HK-2 (cell line): ENCODE data around the gene HACD1.

Source experiments
- DNase-seq: peaks from one replicate; pipeline ENCODE4 v3.0.0-alpha.2; 2018; ENCODE audit not compliant: unreplicated experiment

HACD1 gene, protein sequence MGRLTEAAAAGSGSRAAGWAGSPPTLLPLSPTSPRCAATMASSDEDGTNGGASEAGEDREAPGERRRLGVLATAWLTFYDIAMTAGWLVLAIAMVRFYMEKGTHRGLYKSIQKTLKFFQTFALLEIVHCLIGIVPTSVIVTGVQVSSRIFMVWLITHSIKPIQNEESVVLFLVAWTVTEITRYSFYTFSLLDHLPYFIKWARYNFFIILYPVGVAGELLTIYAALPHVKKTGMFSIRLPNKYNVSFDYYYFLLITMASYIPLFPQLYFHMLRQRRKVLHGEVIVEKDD

DNA sequence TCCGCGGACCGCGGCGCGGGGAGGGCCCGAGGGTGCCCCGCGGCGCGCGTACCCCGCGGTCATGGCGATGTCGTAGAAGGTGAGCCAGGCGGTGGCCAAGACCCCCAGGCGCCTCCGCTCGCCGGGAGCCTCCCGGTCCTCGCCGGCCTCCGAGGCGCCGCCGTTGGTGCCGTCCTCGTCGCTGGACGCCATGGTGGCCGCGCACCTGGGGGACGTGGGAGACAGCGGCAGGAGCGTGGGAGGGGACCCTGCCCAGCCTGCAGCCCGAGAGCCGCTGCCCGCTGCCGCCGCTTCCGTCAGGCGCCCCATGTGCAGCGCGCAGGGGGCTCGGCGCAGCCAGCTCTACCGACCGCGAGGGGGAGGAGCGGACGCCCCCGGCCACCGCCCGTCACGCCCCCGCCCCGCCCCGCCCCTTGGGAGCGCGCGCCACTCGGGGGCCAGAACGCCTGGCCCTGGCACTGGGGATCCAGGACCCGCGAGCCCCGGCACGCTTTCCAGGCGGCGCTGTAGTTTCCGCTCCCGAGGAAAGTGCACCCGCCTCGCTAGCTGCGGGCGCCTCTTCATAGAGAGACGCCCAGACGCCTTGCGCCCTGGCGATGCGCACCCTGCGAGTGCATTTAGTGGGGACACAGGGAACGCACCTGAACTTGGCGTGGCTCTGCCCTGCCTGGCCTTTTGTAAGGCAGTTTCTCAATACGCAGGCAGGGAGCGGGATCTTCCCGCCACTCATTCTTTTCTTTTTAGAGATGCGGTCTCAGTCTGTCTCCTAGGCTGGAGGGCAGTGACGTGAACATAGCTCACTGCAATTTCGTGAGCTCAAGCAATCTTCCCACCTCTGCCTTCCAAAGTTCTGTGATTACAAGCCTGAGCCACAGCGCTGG, at the start of gene HACD1:
HACD1 (minus strand) TSS at position 344 of the 881 bp plus-strand sequence; CDS start at position 309, 35 bp downstream.
- peak; percentile 62 for DNase-seq

DNA sequence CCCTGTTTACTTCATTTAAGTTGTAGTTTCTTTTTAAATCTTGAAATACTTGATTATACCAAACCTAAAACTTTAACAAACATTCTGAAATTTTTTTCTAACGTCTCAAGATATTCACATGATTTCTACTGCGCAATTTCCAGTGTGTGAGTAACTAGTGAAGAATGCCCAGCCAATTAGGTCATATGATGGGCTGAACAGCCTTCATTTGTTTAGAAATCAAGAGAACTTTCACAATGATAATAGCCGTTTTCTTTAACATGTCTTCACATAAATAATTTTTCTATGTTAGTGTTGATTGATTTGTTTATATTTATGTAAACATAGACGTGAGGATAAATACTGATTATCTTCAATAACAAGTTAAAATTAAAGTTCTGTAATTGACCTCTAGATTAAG, 48.6 kb upstream of the HACD1 start:
- no peak for DNase-seq

DNA sequence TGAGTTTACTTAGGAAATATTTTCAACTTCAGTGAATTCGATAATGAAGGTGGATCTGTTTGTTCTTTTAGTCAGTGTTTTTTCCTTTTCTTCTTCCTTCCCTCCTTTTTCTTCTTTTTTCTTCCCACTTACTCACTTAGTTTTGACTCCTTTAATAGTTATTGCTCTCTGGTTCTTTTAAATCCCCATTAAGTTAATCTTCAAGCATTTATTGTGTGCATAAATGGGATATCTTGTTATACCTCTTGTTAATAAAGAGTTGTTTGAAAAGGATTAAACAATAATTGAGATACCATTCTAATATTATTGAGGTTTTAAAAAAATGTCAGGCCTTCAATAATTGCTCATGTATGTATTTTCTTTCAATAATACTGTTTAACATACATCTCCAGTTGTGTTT, 46.3 kb upstream of the HACD1 start:
- DNase-seq: no peak

DNA sequence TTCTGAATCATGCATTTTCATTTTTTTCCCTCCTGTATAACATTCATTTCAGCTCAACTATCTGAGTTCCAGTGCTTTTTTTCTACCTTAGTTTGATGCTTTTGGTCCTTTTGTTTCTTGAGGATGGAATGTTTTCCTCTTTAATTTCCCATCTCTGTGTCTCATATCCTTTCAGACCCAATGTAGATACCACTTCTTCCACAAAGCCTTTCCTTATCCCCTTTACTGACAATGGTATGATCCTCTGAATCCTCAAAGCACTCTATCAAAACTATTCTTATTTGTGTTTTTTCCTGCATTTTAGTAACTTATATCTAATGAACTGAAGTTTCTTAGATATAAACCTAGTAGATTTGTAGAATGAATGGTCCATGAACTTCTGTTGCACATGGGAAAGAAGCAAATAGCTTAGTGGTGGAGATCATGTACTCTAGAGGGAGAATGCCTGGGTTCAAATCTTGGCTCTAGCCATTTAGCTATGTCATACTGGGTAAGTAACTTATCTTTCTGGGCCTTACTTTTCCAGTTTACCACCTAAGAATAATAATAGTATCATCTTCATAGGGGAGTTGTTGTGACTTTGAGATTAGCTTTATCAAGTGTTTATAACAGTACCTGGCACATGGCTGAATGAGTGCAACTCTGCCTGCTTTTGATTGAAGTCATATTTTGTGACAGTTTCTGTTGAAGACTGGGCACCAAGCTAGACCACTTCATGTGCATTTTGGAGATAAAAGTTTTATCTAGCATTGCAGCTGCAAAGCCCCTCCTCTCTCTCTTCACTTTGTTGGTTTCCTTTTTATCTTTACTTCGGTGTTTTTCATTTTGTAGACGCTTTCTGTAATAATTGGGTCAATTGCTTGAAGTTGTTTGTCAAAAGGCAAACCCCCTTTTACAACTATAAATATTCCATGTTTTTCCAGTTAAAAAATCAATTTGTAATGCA, 45.3 kb upstream of the HACD1 start:
- no peak for DNase-seq

DNA sequence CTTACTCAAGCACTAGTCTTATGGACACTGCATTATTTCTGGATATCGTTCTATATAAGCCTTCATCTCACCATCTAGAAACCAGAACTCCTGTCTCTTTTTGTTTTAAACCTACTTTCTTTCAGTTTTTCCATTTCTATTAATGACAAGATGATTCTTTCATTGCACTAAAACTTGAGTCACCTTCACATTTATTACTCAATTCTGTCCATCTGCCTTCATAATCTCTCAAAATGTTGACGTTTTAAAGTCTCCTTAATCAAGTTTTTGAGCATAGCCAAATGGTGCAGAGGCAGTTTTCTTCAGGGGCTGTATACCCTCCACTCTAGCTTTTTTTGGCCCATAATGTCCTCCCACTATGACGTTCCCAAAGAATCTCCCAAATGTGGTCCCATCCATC, 44.3 kb upstream of the HACD1 start:
- DNase-seq: no peak

DNA sequence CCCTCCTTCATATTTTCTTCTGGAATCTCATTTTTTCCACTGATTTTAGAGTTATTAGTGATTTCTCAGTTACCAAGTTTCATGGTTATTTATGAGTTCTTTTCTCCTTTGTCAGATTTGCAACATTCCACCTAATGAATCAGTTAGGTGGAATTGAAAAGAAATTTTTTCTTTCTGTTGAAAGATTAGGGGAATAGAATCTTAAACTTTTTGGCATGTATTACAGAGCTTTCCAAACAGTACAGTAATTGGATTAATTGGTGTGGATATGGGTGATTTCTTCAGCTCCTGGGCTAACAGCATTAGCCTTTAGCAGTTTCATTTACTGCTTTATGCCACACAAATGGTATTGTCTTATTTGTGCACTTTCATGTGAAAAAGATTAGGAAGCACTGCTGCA, 43.7 kb upstream of the HACD1 start:
- DNase-seq: no peak

DNA sequence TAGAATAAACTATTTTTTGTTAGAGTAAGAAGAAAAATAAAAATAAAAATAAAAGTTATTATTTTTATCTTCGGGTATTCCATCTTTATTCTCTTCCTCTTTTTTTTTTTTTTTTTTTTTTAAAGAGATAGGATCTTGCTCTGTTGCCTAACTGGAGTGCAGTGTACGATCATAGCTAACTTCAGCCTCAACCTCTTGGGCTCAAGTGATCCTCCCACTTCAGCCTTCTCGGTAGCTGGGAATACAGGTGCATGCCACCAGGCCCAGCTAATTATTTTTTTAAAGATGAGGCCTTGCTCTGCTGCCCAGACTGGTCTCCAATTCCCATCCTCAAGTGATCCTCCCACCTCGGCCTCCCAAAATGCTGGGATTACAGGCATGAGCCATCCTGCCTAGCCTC, 42.2 kb upstream of the HACD1 start:
- no peak for DNase-seq

DNA sequence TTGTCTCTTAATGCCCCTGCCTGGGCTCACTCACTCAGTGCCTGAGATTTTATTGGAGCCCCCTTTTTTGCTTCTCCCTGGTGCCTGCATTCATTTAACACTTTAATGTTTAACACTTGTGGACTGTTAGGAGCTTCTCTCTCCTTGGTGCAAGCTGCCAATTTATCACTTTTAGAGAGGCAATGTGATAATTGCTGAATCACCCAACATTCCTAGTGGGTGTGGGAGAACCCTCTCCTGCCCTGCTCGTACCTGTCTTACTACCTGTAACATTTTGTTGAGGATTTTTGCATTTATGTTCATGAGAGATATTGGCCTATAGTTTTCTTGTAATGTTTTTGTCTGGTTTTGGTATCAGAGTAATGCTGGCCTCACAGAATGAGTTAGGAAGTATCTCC, 39.9 kb upstream of the HACD1 start:
- no peak for DNase-seq

DNA sequence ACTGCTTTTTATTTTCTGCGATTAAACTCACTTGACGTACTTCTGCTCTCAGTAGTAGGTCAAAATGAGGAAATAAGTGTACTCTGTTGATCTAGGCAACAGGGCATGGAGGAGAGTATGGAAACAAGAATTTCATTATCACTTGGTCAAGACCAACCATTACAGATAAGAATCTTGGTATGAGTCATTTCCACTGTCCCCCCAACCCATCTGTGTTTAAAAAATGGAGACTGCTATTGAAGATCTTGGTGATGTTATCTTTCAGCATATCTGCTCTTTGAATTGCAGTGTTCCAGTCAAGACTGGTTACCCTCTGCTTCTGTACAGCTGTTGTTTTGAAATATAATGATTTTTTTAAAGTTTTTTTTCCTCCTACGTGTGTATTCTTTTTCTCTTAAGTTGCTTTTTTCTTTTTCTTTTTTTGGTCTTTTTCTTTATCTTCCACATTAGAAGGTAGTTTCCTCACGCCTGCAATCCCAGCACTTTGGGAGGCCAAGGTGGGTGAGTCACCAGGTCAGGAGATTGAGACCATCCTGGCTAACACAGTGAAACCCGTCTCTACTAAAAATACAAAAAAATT, 38.5 kb upstream of the HACD1 start:
- DNase-seq: no peak

DNA sequence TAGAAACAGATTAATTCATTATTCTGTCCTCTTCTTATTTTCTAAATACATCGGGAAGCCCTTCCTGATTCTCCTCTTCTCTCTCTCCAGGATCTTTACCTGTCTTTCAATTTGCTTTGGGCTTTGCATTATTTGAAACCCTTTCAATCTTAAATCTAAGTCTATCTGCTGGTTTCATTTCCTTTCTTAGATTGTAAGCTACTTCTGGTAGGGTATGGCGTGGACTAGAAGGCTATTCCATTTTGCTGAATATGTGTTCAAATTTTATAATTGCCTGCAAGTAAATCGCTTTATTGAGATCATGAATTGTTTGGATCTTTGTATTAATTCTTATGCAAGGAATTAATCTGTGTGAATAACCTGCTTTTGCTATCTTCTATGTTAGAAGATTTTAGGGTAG, 37.8 kb upstream of the HACD1 start:
- DNase-seq: no peak

DNA sequence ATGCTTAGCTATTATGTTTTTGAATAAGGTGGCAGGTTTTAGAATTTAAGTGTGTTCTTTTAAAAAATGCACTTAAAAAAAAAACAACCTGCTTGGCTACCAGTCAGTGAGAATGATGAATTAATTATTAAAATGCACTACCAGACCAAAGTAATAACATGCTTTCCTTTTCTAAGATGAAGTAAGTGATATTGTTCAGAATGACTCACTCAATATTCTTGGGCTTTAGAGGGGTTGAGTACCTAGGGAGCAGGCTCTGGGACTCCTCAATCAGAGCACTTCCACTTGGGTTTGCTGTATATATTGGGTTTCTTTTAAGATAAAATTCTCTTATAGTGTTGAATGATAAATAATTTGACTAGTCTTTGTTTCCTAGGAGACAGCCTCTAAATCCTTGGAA, 35.4 kb upstream of the HACD1 start:
- DNase-seq: no peak

DNA sequence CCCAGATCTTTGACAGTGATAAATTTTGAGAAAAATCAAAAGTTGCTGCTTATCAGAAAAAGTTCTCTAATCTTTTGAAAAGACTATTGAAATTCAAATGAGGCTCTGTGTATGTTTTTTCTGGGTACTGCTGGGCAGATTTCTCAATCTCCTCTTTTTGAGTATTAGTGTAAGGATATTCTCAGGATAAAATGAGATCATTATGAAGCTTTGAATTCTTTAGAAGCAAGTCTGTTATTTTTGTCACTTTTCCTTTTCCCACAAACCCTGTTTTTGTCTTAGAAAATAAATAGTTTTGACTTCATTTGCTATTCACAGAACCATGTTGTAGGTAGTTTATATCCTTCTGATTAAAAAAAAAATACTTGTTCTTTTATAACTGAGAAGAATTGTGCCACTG, 34.7 kb upstream of the HACD1 start:
- DNase-seq: no peak

DNA sequence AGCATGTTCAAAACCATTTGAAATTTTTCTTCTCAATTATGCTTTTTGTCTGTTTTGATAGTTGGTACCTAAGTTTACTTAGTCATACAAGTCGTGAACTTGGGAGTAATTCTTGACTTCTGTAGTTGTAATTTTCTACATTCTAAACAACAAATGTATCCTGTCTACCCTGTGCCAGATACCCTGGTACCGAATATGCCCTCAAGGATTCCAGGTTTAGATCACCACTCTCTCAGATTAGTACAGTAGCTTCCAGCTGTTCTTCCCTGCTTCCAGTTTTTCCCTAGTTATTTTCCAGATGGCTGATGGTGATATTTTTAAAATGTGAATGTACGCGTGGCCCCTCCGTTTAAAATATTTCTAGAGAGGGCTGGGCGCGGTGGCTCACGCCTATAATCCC, 33.2 kb upstream of the HACD1 start:
- no peak for DNase-seq

DNA sequence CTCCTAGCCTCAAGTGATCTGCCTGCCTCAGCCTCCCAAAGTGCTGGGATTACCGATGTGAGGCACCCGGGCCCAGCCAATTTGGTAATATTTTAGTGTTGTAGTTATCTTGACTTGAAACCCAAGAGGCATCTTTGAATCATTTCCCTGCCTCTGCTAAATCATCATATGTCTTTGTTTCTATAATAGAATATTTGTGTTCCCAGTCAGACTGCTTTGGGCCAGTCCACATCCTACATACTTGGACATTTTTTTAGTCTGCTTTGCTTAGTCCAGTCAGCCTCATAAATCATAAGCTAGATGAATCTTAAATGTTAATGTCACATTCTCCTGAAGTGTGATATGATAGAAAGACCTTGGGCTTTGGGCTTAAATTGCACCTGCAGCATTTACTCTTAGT, 32.7 kb upstream of the HACD1 start:
- DNase-seq: no peak

DNA sequence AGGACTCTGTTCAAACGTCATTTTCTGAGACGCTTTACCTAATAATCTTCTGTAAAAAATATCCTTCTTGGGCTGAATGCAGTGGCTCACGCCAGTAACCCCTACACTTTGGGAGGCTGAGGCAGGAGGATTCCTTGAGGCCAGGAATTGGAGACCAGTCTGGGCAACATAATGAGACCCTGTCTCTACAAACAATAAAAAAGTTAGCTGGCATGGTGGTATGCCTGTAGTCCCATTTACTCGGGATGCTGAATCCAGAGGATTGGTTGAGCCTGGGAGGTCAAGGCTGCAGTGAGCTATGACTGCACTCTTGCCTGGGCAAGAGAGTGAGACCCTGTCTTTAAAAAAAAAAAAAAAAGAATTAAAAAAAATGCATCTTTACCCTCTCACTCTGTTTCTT, 31.9 kb upstream of the HACD1 start:
- DNase-seq: no peak

DNA sequence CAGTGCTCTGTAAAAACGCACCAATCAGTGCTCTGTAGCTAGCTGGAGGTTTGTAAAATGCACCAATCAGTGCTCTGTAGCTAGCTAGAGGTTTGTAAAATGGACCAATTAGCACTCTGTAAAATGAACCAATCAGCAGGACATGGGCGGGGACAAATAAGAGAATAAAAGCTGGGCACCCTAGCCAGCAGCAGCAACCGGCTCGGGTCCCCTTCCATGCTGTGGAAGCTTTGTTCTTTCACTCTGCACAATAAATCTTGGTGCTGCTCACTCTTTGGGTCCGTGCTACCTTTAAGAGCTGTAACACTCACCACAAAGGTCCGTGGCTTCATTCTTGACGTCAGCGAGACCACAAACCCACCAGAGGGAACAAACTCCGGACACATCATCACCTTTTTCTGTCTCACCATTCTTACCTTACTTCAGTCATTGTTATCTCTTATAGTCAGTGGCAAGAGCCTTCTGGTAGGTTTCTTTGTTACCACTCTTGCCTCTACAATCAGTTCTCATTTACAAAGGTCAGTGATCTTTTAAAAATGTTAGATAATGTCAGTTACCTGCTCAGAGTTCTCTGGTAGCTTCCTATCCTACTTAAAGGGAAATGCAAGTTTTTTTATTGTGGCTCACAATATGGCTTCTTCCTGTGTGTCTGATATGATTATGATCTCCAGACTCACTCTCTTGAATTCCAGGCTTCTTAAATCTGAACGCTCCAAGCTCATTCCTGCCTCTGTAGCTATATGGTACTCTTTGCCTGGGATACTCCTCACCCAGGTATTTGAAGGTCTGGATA, 31.3 kb upstream of the HACD1 start:
- DNase-seq: no peak

DNA sequence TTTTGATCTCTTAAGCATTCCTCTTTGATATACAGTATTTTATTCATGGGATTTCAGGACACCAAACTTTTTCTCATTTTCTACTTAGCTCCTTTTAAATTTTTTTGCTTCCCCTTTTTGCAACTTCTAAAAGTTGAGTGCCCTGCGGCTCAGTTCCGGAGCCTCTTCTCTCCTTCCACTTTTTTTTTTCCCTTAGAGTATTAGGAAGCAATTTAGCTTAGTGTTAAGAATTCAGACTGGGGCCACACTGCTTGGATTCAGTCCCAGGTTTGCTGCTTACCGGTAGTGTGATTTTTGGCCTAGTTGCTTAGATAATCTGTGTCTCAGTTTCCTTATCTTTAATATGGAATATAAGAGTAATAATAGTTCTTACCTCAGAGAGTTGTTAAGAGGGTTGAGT, 30.2 kb upstream of the HACD1 start:
- no peak for DNase-seq

DNA sequence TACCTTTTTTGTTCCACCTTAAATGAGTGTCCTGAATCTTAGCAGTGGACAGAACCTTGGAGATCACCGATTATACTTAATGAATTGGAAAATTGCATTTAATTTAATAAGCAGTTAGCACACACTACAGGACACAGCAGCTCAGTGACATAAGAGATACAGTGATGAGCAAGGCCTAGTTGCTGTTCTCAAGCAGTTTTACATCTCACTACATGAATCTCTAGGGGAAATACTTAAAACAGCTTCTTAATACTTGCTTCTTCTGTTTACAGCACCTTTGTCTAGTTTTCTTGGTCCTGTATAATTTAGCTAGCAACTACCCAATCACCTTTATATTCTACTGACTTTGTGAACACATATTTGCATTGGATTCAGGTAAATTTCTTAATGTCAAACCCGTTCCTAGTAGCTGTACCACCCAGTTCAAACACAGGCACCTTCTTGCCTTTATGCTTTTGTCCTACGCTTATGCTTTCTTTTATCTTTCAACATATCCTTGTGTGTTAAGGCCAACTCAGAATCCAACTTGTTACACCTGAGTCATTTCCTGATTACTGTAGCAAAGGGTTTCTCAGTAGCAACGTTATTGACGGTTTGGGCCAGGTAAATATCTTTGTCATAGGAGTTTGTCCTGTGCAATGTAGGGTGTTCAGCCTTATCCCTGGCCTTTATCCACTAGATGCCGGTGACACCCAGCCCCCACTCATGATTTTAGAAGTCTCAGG, 28.6 kb upstream of the HACD1 start:
- DNase-seq: no peak

DNA sequence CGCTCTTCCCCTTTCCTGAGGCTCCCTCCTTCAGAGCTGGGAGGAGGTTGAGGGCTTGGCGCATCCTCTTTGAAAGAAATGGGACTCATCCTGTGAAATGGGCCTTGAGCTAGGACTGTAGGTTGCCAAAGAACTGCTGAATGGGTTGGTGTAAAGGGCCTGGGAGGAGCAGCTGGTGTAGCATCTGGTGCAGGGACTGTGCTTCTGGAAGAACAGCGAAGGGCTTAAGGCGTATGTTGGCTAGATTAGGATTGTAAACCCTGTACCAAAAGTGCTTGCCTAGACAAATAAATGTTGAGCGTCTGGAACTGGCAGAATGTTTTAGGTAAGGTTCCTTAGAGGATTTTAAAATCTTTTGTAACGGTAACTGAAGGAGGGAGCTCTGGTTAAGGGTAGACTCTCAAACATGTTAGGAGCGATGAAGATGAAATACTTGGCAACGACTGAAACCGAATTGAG, 27.3 kb upstream of the HACD1 start:
- no peak for DNase-seq
